H1 (cell line): ENCODE data around the gene TRIM29.

Experiments used
- CTCF ChIP-seq, 3 experiments: IDR thresholded peaks; 1 replicate in 2 of 3; 2 replicates in 1 of 3; pipeline versions ENCODE4 v1.5.1 to v1.6.1; 2011; ENCODE audit warnings: low read length in 3 of 3, mild to moderate bottlenecking in 3 of 3, inconsistent platforms in 2 of 3, low read depth in 1 of 3, moderate library complexity in 1 of 3; ENCODE audit not compliant: insufficient read depth in 1 of 3; ENCODE audit errors: control extremely low read depth in 1 of 3
- HDAC6 ChIP-seq: IDR thresholded peaks from one replicate; pipeline ENCODE4 v1.7.1; 2012; ENCODE audit warnings: low read depth, mild to moderate bottlenecking, inconsistent platforms, low read length, moderate library complexity
- MAX ChIP-seq: IDR thresholded peaks from 2 replicates; pipeline ENCODE4 v1.6.1; 2012; ENCODE audit warnings: inconsistent platforms
- SP2 ChIP-seq: IDR thresholded peaks from 2 replicates; pipeline ENCODE4 v1.6.1; 2012; ENCODE audit warnings: mild to moderate bottlenecking, low read length, inconsistent platforms
- TEAD4 ChIP-seq: IDR thresholded peaks from 2 replicates; pipeline ENCODE4 v1.6.1; 2012; ENCODE audit warnings: low read depth, low read length, inconsistent platforms, mixed read lengths

- TF ChIP-seq CTCF (IDR thresholded peaks at IDR 0.05; ENCODE audit: control extremely low read depth in 1 of 3, insufficient read depth in 1 of 3, low read depth in 1 of 3, low read length in 3 of 3) (no peak), MAX (no peak), HDAC6 (no peak), SP2 (no peak), TEAD4 (no peak)
Observed at GRCh38 chr11:120121914-120122473, 15.9 kb downstream of the TRIM29 start.
